Naive thymus-derived CD4-positive, alpha-beta T cell (primary cell): ENCODE measurements around the gene GPC1. TPM values are rescaled to one million over a fixed set of nuclear protein-coding genes. Genes with fewer than 3 reads are reported as not detected.
A peak's percentile ranks its signal among the peaks of the same experiment; 100 is the strongest.

Source experiments
- ATAC-seq: fragments of 150-1000 bp; cut with Tn5 transposase; 2 replicates; pipeline ENCODE4 v1.10.0; 2021; ENCODE audit warnings: mild to moderate bottlenecking, moderate library complexity
- CTCF ChIA-PET: fragments of 350-600 bp; sonication (Branson Sonifier 250); formaldehyde crosslinking; loops from one replicate; lab custom pipeline; 2021; ENCODE audit warnings: antibody characterized with exemption; lab: Charles Lee
- POLR2A ChIA-PET: fragments of 350-600 bp; sonication (Branson Sonifier 250); formaldehyde crosslinking; loops from one replicate; lab custom pipeline; 2021; ENCODE audit warnings: antibody characterized with exemption, inconsistent platforms; lab: Charles Lee
- DNase-seq, 9 donors: peaks; one replicate each; pipeline versions ENCODE4 v3.0.0 to v3.0.0-alpha.2; 2020 to 2022; ENCODE audit warnings: mixed read lengths in 1 of 9
- H3K27ac ChIP-seq: one replicate; pipeline ENCODE4 v1.7.0; 2013; ENCODE audit warnings: mild to moderate bottlenecking, low read depth, low read length, moderate library complexity
- H3K27me3 ChIP-seq, 2 donors: one replicate each; pipeline ENCODE4 v1.7.0; 2013; ENCODE audit warnings: low read length in 2 of 2, mild to moderate bottlenecking in 2 of 2, moderate library complexity in 2 of 2; ENCODE audit not compliant: control insufficient read depth in 2 of 2, insufficient read depth in 2 of 2
- H3K36me3 ChIP-seq, 3 experiments: 1 replicate in 2 of 3; 2 replicates in 1 of 3; pipeline ENCODE4 v1.7.0; 2013; ENCODE audit warnings: low read length in 3 of 3, mild to moderate bottlenecking in 3 of 3, moderate library complexity in 1 of 3; ENCODE audit not compliant: insufficient read depth in 3 of 3, control insufficient read depth in 2 of 3
- H3K4me1 ChIP-seq, 2 donors: one replicate each; pipeline ENCODE4 v1.7.0; 2013; ENCODE audit warnings: low read length in 2 of 2, mild to moderate bottlenecking in 2 of 2, moderate library complexity in 1 of 2; ENCODE audit not compliant: control insufficient read depth in 2 of 2, insufficient read depth in 2 of 2
- H3K4me3 ChIP-seq: 2 replicates; pipeline ENCODE4 v1.7.0; 2013; ENCODE audit warnings: mild to moderate bottlenecking, low read length
- H3K9me3 ChIP-seq, 3 experiments: 1 replicate in 2 of 3; 2 replicates in 1 of 3; pipeline ENCODE4 v1.7.0; 2013; ENCODE audit warnings: low read length in 3 of 3; ENCODE audit not compliant: control insufficient read depth in 2 of 3
- H3K27ac Mint-ChIP-seq, 9 donors: one replicate each; pipeline ENCODE4 v1.8.0; 2020 to 2022; ENCODE audit warnings: mixed read lengths in 9 of 9, mild to moderate bottlenecking in 8 of 9, moderate library complexity in 5 of 9, inconsistent platforms in 2 of 9
- H3K27me3 Mint-ChIP-seq, 5 donors: one replicate each; pipeline ENCODE4 v1.8.0; 2021 to 2022; ENCODE audit warnings: mixed read lengths in 5 of 5, mild to moderate bottlenecking in 1 of 5
- H3K36me3 Mint-ChIP-seq, 5 donors: one replicate each; pipeline ENCODE4 v1.8.0; 2020 to 2022; ENCODE audit warnings: mixed read lengths in 5 of 5, mild to moderate bottlenecking in 3 of 5, inconsistent platforms in 1 of 5
- H3K4me1 Mint-ChIP-seq, 7 donors: one replicate each; pipeline ENCODE4 v1.8.0; 2020 to 2022; ENCODE audit warnings: mixed read lengths in 7 of 7, mild to moderate bottlenecking in 3 of 7, inconsistent platforms in 1 of 7
- H3K4me3 Mint-ChIP-seq, 10 donors: one replicate each; pipeline ENCODE4 v1.8.0; 2020 to 2022; ENCODE audit warnings: mild to moderate bottlenecking in 10 of 10, mixed read lengths in 10 of 10, moderate library complexity in 6 of 10, inconsistent platforms in 2 of 10
- H3K9me3 Mint-ChIP-seq, 11 donors: one replicate each; pipeline ENCODE4 v1.8.0; 2020 to 2022; ENCODE audit warnings: mixed read lengths in 11 of 11, mild to moderate bottlenecking in 4 of 11, inconsistent platforms in 1 of 11, moderate library complexity in 1 of 11
- intact Hi-C, 2 donors: fragments of 100-400 bp; cut with micrococcal nuclease; formaldehyde crosslinking; loops; one replicate each; pipeline ENCODE4 v1.15.1; 2023
- polyA plus RNA-seq, 2 donors: library from polyadenylated mRNA; unstranded; fragments of 300-500 nt; fragmentation: Illumina TruSeq; gene quantifications; one replicate each; pipeline ENCODE4 v1.2.3, GENCODE V29; 2021
- total RNA-seq, 6 experiments: library from RNA in 5 of 6; stranded (reverse) in 5 of 6; gene quantifications; 1 replicate in 5 of 6; 2 replicates in 1 of 6; pipeline ENCODE4 v1.2.3 and lab custom pipeline; 2021 to 2026

The GPC1 gene
- total and polyA plus RNA-seq, 7 experiments from 2014 or later: 0.08 to 4.5 (median 0.68) TPM; not detected in 1

- Histone ChIP-seq H3K4me1 (no peaks in the 10 kb centered on the region), H3K9me3 (peaks cover 0 to 18% (median 0%) of the 10 kb centered on the region in 3 experiments), H3K36me3 (no peaks in the 10 kb centered on the region), H3K4me3 (no peak overlapping the region), H3K27ac (no peak overlapping the region), H3K27me3 (no peaks in the 10 kb centered on the region)
- H3K4me3 Mint-ChIP-seq: no peak overlapping the region
- no peak overlapping the region for H3K27ac Mint-ChIP-seq
- peaks cover 0 to 15% (median 0%) of the 10 kb centered on the region in 7 donors for H3K4me1 Mint-ChIP-seq
- peaks cover 0 to 10% (median 2%) of the 10 kb centered on the region in 5 donors for H3K36me3 Mint-ChIP-seq
- H3K27me3 Mint-ChIP-seq: peaks cover 0 to 19% (median 8%) of the 10 kb centered on the region in 5 donors
- ATAC-seq (no peak), DNase-seq (peak in 2 of 9 donors; percentile 1 to 13)
- CTCF ChIA-PET: interaction anchor here (1.6 kb wide), 1 partner anchor 14 kb away, joined by 3 read pairs; no protein-coding TSS in a partner anchor
- intact Hi-C loops: no loop called here
- POLR2A ChIA-PET: no interaction called here
- peaks cover 4 to 46% (median 14%) of the 10 kb centered on the region in 11 donors for H3K9me3 Mint-ChIP-seq
Observed at GRCh38 chr2:240425697-240426096, 9.8 kb upstream of the GPC1 start.

- Mint-ChIP-seq H3K27me3 (peaks cover 0 to 19% (median 8%) of the 10 kb centered on the region in 5 donors), H3K4me1 (peaks cover 0 to 15% (median 0%) of the 10 kb centered on the region in 7 donors), H3K27ac (no peak overlapping the region), H3K36me3 (peaks cover 0 to 10% (median 2%) of the 10 kb centered on the region in 5 donors), H3K9me3 (peaks cover 0 to 32% (median 11%) of the 10 kb centered on the region in 11 donors), H3K4me3 (no peak overlapping the region)
- CTCF ChIA-PET: no interaction called here
- ATAC-seq (no peak), DNase-seq (peak in 1 of 9 donors; percentile 18)
- Histone ChIP-seq H3K27me3 (no peaks in the 10 kb centered on the region), H3K4me1 (no peaks in the 10 kb centered on the region), H3K4me3 (no peak overlapping the region), H3K36me3 (no peaks in the 10 kb centered on the region), H3K9me3 (peaks cover 0 to 5% (median 0%) of the 10 kb centered on the region in 3 experiments), H3K27ac (no peak overlapping the region)
- intact Hi-C loops: no loop called here
- POLR2A ChIA-PET: no interaction called here
Observed at GRCh38 chr2:240426845-240427721, 8.4 kb upstream of the GPC1 start.

- no peak overlapping the region for H3K4me3 Mint-ChIP-seq
- H3K4me1 Mint-ChIP-seq: peaks cover 0 to 15% (median 0%) of the 10 kb centered on the region in 7 donors
- Histone ChIP-seq H3K4me3 (no peak overlapping the region), H3K9me3 (peaks cover 0 to 5% (median 0%) of the 10 kb centered on the region in 3 experiments), H3K36me3 (no peaks in the 10 kb centered on the region), H3K27me3 (no peaks in the 10 kb centered on the region), H3K4me1 (no peaks in the 10 kb centered on the region), H3K27ac (no peak overlapping the region)
- H3K9me3 Mint-ChIP-seq: peaks cover 0 to 25% (median 6%) of the 10 kb centered on the region in 11 donors
- H3K27ac Mint-ChIP-seq: no peak overlapping the region
- POLR2A ChIA-PET: no interaction called here
- CTCF ChIA-PET: no interaction called here
- intact Hi-C loops: no loop called here
- peaks cover 0 to 20% (median 11%) of the 10 kb centered on the region in 5 donors for H3K27me3 Mint-ChIP-seq
- DNase-seq (peak in 1 of 9 donors; percentile 19), ATAC-seq (no peak)
- peaks cover 0 to 3% (median 0%) of the 10 kb centered on the region in 5 donors for H3K36me3 Mint-ChIP-seq
Observed at GRCh38 chr2:240427729-240428128, 7.7 kb upstream of the GPC1 start.

- Mint-ChIP-seq H3K9me3 (peaks cover 0 to 23% (median 5%) of the 10 kb centered on the region in 11 donors), H3K36me3 (peaks cover 0 to 3% (median 0%) of the 10 kb centered on the region in 5 donors), H3K4me3 (no peak overlapping the region), H3K27ac (no peak overlapping the region), H3K4me1 (peaks cover 0 to 15% (median 0%) of the 10 kb centered on the region in 7 donors), H3K27me3 (peaks cover 4 to 22% (median 15%) of the 10 kb centered on the region in 5 donors)
- ChIA-PET POLR2A (no interaction called here), CTCF (no interaction called here)
- Histone ChIP-seq H3K9me3 (peaks cover 0 to 5% (median 0%) of the 10 kb centered on the region in 3 experiments), H3K4me3 (no peak overlapping the region), H3K36me3 (no peaks in the 10 kb centered on the region), H3K4me1 (no peaks in the 10 kb centered on the region), H3K27ac (no peak overlapping the region), H3K27me3 (no peaks in the 10 kb centered on the region)
- intact Hi-C loops: no loop called here
- no peak for ATAC-seq
- DNase-seq: peak in 1 of 9 donors; percentile 20
Observed at GRCh38 chr2:240428245-240428644, 7.2 kb upstream of the GPC1 start.

- POLR2A ChIA-PET: no interaction called here
- peaks cover 0 to 20% (median 0%) of the 10 kb centered on the region in 7 donors for H3K4me1 Mint-ChIP-seq
- peak in 2 of 9 donors; percentile 1 to 19 for DNase-seq
- H3K36me3 Mint-ChIP-seq: peaks cover 0 to 3% (median 0%) of the 10 kb centered on the region in 5 donors
- no peaks in the 10 kb centered on the region for H3K4me1 ChIP-seq
- no peaks in the 10 kb centered on the region for H3K27me3 ChIP-seq
- H3K27me3 Mint-ChIP-seq: peaks cover 6 to 27% (median 15%) of the 10 kb centered on the region in 5 donors
- ATAC-seq: no peak
- H3K4me3 ChIP-seq: no peak overlapping the region
- H3K27ac Mint-ChIP-seq: no peak overlapping the region
- no peak overlapping the region for H3K27ac ChIP-seq
- no peak overlapping the region for H3K4me3 Mint-ChIP-seq
- CTCF ChIA-PET: no interaction called here
- intact Hi-C loops: no loop called here
- H3K9me3 ChIP-seq: peaks cover 0 to 5% (median 0%) of the 10 kb centered on the region in 3 experiments
- no peaks in the 10 kb centered on the region for H3K36me3 ChIP-seq
- peaks cover 0 to 18% (median 4%) of the 10 kb centered on the region in 11 donors for H3K9me3 Mint-ChIP-seq
Observed at GRCh38 chr2:240429341-240429871, 6.1 kb upstream of the GPC1 start.

GRCh38 chr2:240429872-240430491 lies 5.5 kb upstream of the GPC1 start:
- H3K36me3 Mint-ChIP-seq: peaks cover 0 to 2% (median 0%) of the 10 kb centered on the region in 5 donors
- no peak overlapping the region for H3K27ac Mint-ChIP-seq
- H3K27ac ChIP-seq: no peak overlapping the region
- H3K4me3 ChIP-seq: no peak overlapping the region
- CTCF ChIA-PET: no interaction called here
- H3K9me3 Mint-ChIP-seq: peaks cover 0 to 18% (median 4%) of the 10 kb centered on the region in 11 donors
- POLR2A ChIA-PET: no interaction called here
- no peaks in the 10 kb centered on the region for H3K27me3 ChIP-seq
- H3K4me3 Mint-ChIP-seq: no peak overlapping the region
- no peaks in the 10 kb centered on the region for H3K36me3 ChIP-seq
- peaks cover 0 to 24% (median 4%) of the 10 kb centered on the region in 7 donors for H3K4me1 Mint-ChIP-seq
- H3K9me3 ChIP-seq: peaks cover 0 to 2% (median 0%) of the 10 kb centered on the region in 3 experiments
- no peaks in the 10 kb centered on the region for H3K4me1 ChIP-seq
- H3K27me3 Mint-ChIP-seq: peaks cover 6 to 24% (median 15%) of the 10 kb centered on the region in 5 donors
- no peak for ATAC-seq
- peak in 2 of 9 donors; percentile 4 to 13 for DNase-seq
- intact Hi-C loops: loop anchor here in 1 of 2 donors (10.0 kb wide), 1 partner anchor 405 kb away; no protein-coding TSS in a partner anchor
